Hepatocyte (in vitro differentiated cells): ENCODE results near the gene ABHD16B.

Experiments
- EZH2 ChIP-seq: fragments of 200-600 bp; sonication (generic); IDR thresholded peaks from 2 replicates; pipeline ENCODE4 v1.6.1; 2016; ENCODE audit warnings: antibody characterized with exemption, mild to moderate bottlenecking, borderline replicate concordance
- EZH2phosphoT487 ChIP-seq: fragments of 200-600 bp; sonication (generic); IDR thresholded peaks from one replicate; pipeline ENCODE4 v1.6.1; 2018; ENCODE audit warnings: antibody characterized with exemption, mild to moderate bottlenecking, low read depth, moderate library complexity; ENCODE audit not compliant: unreplicated experiment, severe bottlenecking
- TF ChIP-seq, protein P1 (sequence below): fragments of 200-600 bp; sonication (generic); IDR thresholded peaks from 2 replicates; pipeline ENCODE4 v1.5.1; 2016; ENCODE audit warnings: antibody characterized with exemption, mild to moderate bottlenecking; ENCODE audit not compliant: poor library complexity

DNA sequence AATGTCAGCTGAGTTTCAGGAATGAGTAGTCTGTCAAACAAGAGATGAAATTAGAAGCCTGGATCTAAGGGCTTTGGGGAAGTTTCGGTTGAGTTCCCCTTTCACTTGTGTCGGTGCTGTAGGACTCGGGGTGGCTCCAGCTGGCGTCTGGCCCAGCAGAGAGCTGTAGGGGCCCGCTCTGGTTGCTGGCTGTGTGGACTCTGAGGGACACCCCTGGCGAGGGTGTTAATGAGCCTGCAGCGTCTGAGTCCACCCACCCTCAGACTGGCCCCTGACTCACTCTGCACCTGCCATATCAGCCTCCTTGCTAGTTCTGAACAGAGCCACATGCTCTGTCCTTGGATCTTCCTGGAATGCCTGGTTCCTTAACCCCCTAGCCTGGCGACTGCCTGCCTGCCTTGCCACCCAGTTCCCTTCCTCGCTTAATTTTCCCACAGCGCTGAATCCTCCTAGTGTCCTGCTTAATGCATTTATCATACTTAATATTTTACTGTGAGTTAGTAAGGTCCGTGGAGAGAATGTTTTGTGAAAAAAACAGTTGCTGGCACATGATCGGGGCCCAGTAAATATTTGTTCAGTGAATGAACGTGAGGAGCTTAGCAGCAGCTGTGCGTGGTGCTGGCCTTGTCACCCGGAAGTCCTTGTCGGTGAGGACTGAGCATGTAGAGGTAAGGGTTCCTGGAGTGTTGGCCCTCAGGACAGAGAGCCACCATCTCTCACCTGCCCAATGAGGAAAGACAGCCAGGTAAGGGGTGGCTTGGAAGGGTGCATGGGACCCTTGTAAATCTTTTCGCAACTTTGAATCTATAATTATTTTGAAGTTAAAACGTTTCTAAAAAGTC lies 35.2 kb downstream of the ABHD16B start:
- TF ChIP-seq, protein P1, sequence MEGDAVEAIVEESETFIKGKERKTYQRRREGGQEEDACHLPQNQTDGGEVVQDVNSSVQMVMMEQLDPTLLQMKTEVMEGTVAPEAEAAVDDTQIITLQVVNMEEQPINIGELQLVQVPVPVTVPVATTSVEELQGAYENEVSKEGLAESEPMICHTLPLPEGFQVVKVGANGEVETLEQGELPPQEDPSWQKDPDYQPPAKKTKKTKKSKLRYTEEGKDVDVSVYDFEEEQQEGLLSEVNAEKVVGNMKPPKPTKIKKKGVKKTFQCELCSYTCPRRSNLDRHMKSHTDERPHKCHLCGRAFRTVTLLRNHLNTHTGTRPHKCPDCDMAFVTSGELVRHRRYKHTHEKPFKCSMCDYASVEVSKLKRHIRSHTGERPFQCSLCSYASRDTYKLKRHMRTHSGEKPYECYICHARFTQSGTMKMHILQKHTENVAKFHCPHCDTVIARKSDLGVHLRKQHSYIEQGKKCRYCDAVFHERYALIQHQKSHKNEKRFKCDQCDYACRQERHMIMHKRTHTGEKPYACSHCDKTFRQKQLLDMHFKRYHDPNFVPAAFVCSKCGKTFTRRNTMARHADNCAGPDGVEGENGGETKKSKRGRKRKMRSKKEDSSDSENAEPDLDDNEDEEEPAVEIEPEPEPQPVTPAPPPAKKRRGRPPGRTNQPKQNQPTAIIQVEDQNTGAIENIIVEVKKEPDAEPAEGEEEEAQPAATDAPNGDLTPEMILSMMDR: no peak
- TF ChIP-seq EZH2phosphoT487 (no peak), EZH2 (no peak)
